WTC11 (cell line): ENCODE results near the gene RABGEF1. TPM values are rescaled to one million over a fixed set of nuclear protein-coding genes. Genes with fewer than 3 reads are reported as not detected.
"Not testable (repeated sequence)": the region's sequence is repeated elsewhere in the genome, so short reads cannot be mapped to it uniquely, and the experiment has no call there.

Experiments
- ATAC-seq: fragments of 200-7000 bp; cut with Tn5 transposase; 2 replicates; pipeline ENCODE4 v1.10.0; 2021; ENCODE audit warnings: mild to moderate bottlenecking, moderate library complexity
- CTCF ChIA-PET: fragments of 300-600 bp; sonication (Branson Sonifier 250); formaldehyde crosslinking; loops from one replicate; lab custom pipeline; 2021; ENCODE audit warnings: antibody characterized with exemption; lab: Charles Lee
- POLR2A ChIA-PET: fragments of 350-600 bp; sonication (Branson Sonifier 250); formaldehyde crosslinking; loops from one replicate; lab custom pipeline; 2021; ENCODE audit warnings: antibody characterized with exemption; lab: Charles Lee
- DNase-seq: peaks from one replicate; pipeline ENCODE4 v3.0.0; 2021; ENCODE audit warnings: low spot score
- H3K27ac Mint-ChIP-seq: 2 replicates; pipeline ENCODE4 v1.8.0; 2021; ENCODE audit warnings: mixed read lengths
- H3K27me3 Mint-ChIP-seq: 2 replicates; pipeline ENCODE4 v1.8.0; 2021; ENCODE audit warnings: low read depth, mild to moderate bottlenecking, moderate library complexity, mixed read lengths
- H3K36me3 Mint-ChIP-seq: 2 replicates; pipeline ENCODE4 v1.8.0; 2021; ENCODE audit warnings: mixed read lengths
- H3K4me1 Mint-ChIP-seq: 2 replicates; pipeline ENCODE4 v1.8.0; 2022; ENCODE audit warnings: mixed read lengths
- H3K4me3 Mint-ChIP-seq: 2 replicates; pipeline ENCODE4 v1.8.0; 2021; ENCODE audit warnings: mild to moderate bottlenecking, moderate library complexity, mixed read lengths
- H3K9me3 Mint-ChIP-seq: 2 replicates; pipeline ENCODE4 v1.8.0; 2021; ENCODE audit warnings: mixed read lengths
- E2F1 ChIP-seq: sonication (generic); formaldehyde crosslinking; IDR thresholded peaks from 2 replicates; pipeline ENCODE4 v1.8.0; 2022; ENCODE audit warnings: mild to moderate bottlenecking, missing genetic modification reagents
- IRF2 ChIP-seq: sonication (generic); formaldehyde crosslinking; IDR thresholded peaks from 2 replicates; pipeline ENCODE4 v1.8.0; 2022; ENCODE audit warnings: low read depth, missing genetic modification reagents, borderline replicate concordance
- MXD4 ChIP-seq: fragments of 250-450 bp; sonication (Bioruptor Pico); IDR thresholded peaks from 2 replicates; pipeline ENCODE4 v1.8.0; 2021; ENCODE audit warnings: mild to moderate bottlenecking, moderate library complexity, borderline replicate concordance
- NFYB ChIP-seq: sonication (generic); formaldehyde crosslinking; conservative IDR thresholded peaks from 2 replicates; pipeline ENCODE4 v1.8.0; 2022; ENCODE audit warnings: low read depth, missing genetic modification reagents
- NR2C2 ChIP-seq: sonication (generic); formaldehyde crosslinking; IDR thresholded peaks from 2 replicates; pipeline ENCODE4 v1.8.0; 2022; ENCODE audit warnings: mild to moderate bottlenecking, missing genetic modification reagents
- ZNF121 ChIP-seq: sonication (generic); formaldehyde crosslinking; IDR thresholded peaks from 2 replicates; pipeline ENCODE4 v1.8.0; 2023; ENCODE audit warnings: missing genetic modification reagents
- ZNF138 ChIP-seq: sonication (generic); formaldehyde crosslinking; conservative IDR thresholded peaks from 2 replicates; pipeline ENCODE4 v1.8.1; 2022; ENCODE audit warnings: mild to moderate bottlenecking, moderate library complexity, missing genetic modification reagents
- ZNF263 ChIP-seq: sonication (generic); formaldehyde crosslinking; IDR thresholded peaks from 2 replicates; pipeline ENCODE4 v1.8.1; 2022; ENCODE audit warnings: low read depth, mild to moderate bottlenecking, moderate library complexity, missing genetic modification reagents
- ZNF423 ChIP-seq: fragments of 250-450 bp; sonication (Bioruptor Pico); IDR thresholded peaks from 2 replicates; pipeline ENCODE4 v2.1.2; 2022; ENCODE audit warnings: mild to moderate bottlenecking, moderate library complexity
- total RNA-seq: library from RNA; stranded (reverse); gene quantifications from 3 replicates; pipeline ENCODE4 v1.2.3, GENCODE V29; 2021
- TF ChIP-seq, protein P1 (sequence below): sonication (generic); formaldehyde crosslinking; IDR thresholded peaks from 2 replicates; pipeline ENCODE4 v1.8.1; 2022; ENCODE audit warnings: mild to moderate bottlenecking, missing genetic modification reagents, moderate library complexity, borderline replicate concordance
- TF ChIP-seq, protein P2 (sequence below): sonication (generic); formaldehyde crosslinking; IDR thresholded peaks from 2 replicates; pipeline ENCODE4 v1.8.1; 2023; ENCODE audit warnings: mild to moderate bottlenecking, missing genetic modification reagents
- TF ChIP-seq, protein P3 (sequence below): sonication (generic); formaldehyde crosslinking; IDR thresholded peaks from 2 replicates; pipeline ENCODE4 v1.8.0; 2023; ENCODE audit warnings: missing genetic modification reagents
- TF ChIP-seq, protein P4 (sequence below): sonication (generic); formaldehyde crosslinking; IDR thresholded peaks from 2 replicates; pipeline ENCODE4 v1.8.0; 2022; ENCODE audit warnings: missing genetic modification reagents
- TF ChIP-seq, protein P5 (sequence below): fragments of 250-450 bp; sonication (Bioruptor Pico); IDR thresholded peaks from 2 replicates; pipeline ENCODE4 v1.9.0; 2021; ENCODE audit warnings: moderate library complexity, mild to moderate bottlenecking, inconsistent platforms, borderline replicate concordance

The RABGEF1 gene
- total RNA-seq, 1 experiment from 2014 or later, result 18.1 TPM

- POLR2A ChIA-PET, result no interaction called here
- H3K4me1 Mint-ChIP-seq, result peaks cover 11% of the 10 kb centered on the region
- H3K4me3 Mint-ChIP-seq, result no peak overlapping the region
- DNase-seq (no peak), ATAC-seq (no peak)
- H3K36me3 Mint-ChIP-seq, result no peaks in the 10 kb centered on the region
- H3K9me3 Mint-ChIP-seq, result 0 out of 2 replicates have a peak, but pooled peaks cover 3% of the 10 kb centered on the region
- H3K27me3 Mint-ChIP-seq, result no peaks in the 10 kb centered on the region
- CTCF ChIA-PET, result interaction anchor here (2.1 kb wide), 1 partner anchor 65 kb away, joined by 7 read pairs; no protein-coding TSS in a partner anchor
- H3K27ac Mint-ChIP-seq, result no peak overlapping the region
- TF ChIP-seq ZNF138 (no peak), IRF2 (CRISPR knock-in tag) (no peak), MXD4 (CRISPR knock-in tag) (no peak), ZNF423 (no peak), ZNF263 (no peak)
- TF ChIP-seq, protein P1, sequence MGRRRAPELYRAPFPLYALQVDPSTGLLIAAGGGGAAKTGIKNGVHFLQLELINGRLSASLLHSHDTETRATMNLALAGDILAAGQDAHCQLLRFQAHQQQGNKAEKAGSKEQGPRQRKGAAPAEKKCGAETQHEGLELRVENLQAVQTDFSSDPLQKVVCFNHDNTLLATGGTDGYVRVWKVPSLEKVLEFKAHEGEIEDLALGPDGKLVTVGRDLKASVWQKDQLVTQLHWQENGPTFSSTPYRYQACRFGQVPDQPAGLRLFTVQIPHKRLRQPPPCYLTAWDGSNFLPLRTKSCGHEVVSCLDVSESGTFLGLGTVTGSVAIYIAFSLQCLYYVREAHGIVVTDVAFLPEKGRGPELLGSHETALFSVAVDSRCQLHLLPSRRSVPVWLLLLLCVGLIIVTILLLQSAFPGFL (CRISPR knock-in tag), result no peak
Observed at GRCh38 chr7:66840316-66840715, 99.8 kb downstream of the RABGEF1 start.

- no peak for ATAC-seq
- Mint-ChIP-seq H3K27ac (no peak overlapping the region), H3K36me3 (no peaks in the 10 kb centered on the region), H3K4me1 (peaks cover 24% of the 10 kb centered on the region), H3K4me3 (no peak overlapping the region), H3K9me3 (0 out of 2 replicates have a peak, but pooled peaks cover under 1% of the 10 kb centered on the region), H3K27me3 (no peaks in the 10 kb centered on the region)
- ChIA-PET POLR2A (interaction anchor here (0.6 kb wide), 1 partner anchor 321 kb away, joined by 5 read pairs; no protein-coding TSS in a partner anchor), CTCF (no interaction called here)
- DNase-seq, result no peak
- TF ChIP-seq ZNF121 (CRISPR knock-in tag), result peak; percentile 31
- TF ChIP-seq, protein P2, sequence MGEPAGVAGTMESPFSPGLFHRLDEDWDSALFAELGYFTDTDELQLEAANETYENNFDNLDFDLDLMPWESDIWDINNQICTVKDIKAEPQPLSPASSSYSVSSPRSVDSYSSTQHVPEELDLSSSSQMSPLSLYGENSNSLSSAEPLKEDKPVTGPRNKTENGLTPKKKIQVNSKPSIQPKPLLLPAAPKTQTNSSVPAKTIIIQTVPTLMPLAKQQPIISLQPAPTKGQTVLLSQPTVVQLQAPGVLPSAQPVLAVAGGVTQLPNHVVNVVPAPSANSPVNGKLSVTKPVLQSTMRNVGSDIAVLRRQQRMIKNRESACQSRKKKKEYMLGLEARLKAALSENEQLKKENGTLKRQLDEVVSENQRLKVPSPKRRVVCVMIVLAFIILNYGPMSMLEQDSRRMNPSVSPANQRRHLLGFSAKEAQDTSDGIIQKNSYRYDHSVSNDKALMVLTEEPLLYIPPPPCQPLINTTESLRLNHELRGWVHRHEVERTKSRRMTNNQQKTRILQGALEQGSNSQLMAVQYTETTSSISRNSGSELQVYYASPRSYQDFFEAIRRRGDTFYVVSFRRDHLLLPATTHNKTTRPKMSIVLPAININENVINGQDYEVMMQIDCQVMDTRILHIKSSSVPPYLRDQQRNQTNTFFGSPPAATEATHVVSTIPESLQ (CRISPR knock-in tag), result no peak
- TF ChIP-seq, protein P3, sequence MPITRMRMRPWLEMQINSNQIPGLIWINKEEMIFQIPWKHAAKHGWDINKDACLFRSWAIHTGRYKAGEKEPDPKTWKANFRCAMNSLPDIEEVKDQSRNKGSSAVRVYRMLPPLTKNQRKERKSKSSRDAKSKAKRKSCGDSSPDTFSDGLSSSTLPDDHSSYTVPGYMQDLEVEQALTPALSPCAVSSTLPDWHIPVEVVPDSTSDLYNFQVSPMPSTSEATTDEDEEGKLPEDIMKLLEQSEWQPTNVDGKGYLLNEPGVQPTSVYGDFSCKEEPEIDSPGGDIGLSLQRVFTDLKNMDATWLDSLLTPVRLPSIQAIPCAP (CRISPR knock-in tag), result no peak
Observed at GRCh38 chr7:66841898-66842297, 101.4 kb downstream of the RABGEF1 start.

- H3K4me3 Mint-ChIP-seq, result peak overlapping the region; percentile 92
- not testable (repeated sequence) for H3K9me3 Mint-ChIP-seq, ATAC-seq, DNase-seq, H3K27me3 Mint-ChIP-seq, H3K36me3 Mint-ChIP-seq, H3K27ac Mint-ChIP-seq
- peaks cover 36% of the 10 kb centered on the region for H3K4me1 Mint-ChIP-seq
- POLR2A ChIA-PET, result interaction anchor here (1.5 kb wide), 1 partner anchor 16 kb away, joined by 6 read pairs; no protein-coding TSS in a partner anchor
- CTCF ChIA-PET, result interaction anchor here (1.3 to 2.4 kb wide), 3 partner anchors 51 to 87 kb away, joined by 5 to 10 read pairs (median 6); no protein-coding TSS in a partner anchor
Observed at GRCh38 chr7:66843492-66843891, 103.0 kb downstream of the RABGEF1 start.

DNA sequence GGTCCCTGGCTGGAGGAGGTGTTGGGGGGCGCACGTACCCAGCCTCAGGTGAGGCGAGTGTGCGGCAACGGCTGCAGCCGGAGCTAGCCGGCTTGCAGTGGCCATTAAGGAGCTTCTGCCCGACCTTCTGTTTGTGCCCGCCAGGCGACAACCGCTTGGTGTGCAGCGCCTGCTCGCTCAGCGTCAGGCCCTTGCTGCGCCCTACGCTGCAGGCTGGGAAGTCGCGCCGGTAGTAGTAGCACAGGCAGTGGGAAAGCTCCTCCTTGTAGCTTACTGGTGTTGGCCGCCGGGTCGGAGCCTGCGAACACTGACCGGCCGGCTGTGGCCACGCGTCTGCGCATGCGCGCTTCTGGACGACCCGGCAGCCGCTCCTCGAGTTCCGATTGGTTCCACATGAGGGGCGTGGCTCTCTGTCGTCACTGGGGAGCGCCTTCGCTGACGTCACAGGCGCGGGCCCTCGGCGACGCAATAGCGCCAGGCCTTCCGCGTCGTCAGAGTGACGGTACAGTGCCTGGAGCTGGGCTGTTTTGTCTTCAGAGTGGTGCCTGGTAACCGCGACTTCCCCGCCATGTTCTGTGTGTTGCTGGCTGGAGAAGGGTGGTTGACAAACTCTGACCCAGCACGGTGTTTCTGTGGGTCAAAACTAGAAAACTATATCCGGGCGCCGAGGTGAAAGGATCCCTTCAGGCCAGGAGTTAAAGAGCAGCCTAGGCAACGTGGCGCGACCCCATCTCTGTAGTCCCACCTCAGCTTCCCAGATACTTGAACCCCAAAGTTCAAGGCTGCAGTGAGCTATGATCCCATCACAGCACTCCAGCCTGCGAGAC lies 104.2 kb downstream of the RABGEF1 start:
- ChIA-PET POLR2A (interaction anchor here (0.6 to 1.7 kb wide), 16 partner anchors 8 to 354 kb away, joined by 3 to 13 read pairs (median 4); partner anchors contain the start of genes TMEM248 and TYW1), CTCF (interaction anchor here (0.6 to 2.4 kb wide), 8 partner anchors 20 to 150 kb away, joined by 3 to 17 read pairs (median 5); partner anchors contain the start of gene SBDS)
- no peaks in the 10 kb centered on the region for H3K9me3 Mint-ChIP-seq
- TF ChIP-seq, protein P4, sequence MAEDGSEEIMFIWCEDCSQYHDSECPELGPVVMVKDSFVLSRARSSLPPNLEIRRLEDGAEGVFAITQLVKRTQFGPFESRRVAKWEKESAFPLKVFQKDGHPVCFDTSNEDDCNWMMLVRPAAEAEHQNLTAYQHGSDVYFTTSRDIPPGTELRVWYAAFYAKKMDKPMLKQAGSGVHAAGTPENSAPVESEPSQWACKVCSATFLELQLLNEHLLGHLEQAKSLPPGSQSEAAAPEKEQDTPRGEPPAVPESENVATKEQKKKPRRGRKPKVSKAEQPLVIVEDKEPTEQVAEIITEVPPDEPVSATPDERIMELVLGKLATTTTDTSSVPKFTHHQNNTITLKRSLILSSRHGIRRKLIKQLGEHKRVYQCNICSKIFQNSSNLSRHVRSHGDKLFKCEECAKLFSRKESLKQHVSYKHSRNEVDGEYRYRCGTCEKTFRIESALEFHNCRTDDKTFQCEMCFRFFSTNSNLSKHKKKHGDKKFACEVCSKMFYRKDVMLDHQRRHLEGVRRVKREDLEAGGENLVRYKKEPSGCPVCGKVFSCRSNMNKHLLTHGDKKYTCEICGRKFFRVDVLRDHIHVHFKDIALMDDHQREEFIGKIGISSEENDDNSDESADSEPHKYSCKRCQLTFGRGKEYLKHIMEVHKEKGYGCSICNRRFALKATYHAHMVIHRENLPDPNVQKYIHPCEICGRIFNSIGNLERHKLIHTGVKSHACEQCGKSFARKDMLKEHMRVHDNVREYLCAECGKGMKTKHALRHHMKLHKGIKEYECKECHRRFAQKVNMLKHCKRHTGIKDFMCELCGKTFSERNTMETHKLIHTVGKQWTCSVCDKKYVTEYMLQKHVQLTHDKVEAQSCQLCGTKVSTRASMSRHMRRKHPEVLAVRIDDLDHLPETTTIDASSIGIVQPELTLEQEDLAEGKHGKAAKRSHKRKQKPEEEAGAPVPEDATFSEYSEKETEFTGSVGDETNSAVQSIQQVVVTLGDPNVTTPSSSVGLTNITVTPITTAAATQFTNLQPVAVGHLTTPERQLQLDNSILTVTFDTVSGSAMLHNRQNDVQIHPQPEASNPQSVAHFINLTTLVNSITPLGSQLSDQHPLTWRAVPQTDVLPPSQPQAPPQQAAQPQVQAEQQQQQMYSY (CRISPR knock-in tag), result 0 out of 2 replicates have a peak, but pooled peaks have one; percentile 25
- TF ChIP-seq, protein P5, sequence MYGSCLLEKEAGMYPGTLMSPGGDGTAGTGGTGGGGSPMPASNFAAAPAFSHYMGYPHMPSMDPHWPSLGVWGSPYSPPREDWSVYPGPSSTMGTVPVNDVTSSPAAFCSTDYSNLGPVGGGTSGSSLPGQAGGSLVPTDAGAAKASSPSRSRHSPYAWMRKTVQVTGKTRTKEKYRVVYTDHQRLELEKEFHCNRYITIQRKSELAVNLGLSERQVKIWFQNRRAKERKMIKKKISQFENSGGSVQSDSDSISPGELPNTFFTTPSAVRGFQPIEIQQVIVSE (CRISPR knock-in tag), result no peak
- TF ChIP-seq E2F1 (no peak), NR2C2 (CRISPR knock-in tag) (no peak), NFYB (CRISPR knock-in tag) (peak; percentile 78), ZNF423 (no peak)
- TF ChIP-seq, protein P1 (CRISPR knock-in tag), result 0 out of 2 replicates have a peak, but pooled peaks have one; percentile 68

More for the DNA sequence above, 104.2 kb downstream of the RABGEF1 start:
- DNase-seq (peak; percentile 99), ATAC-seq (peak; percentile 71)
- H3K27me3 Mint-ChIP-seq, result no peaks in the 10 kb centered on the region
- H3K4me3 Mint-ChIP-seq, result peak overlapping the region; percentile 92
- H3K4me1 Mint-ChIP-seq, result peaks cover 37% of the 10 kb centered on the region
- no peaks in the 10 kb centered on the region for H3K36me3 Mint-ChIP-seq
- H3K27ac Mint-ChIP-seq, result peak overlapping the region; percentile 99
